Breast epithelium (tissue), 4 donors: ENCODE measurements around the gene HCFC1. TPM values are rescaled to one million over a fixed set of nuclear protein-coding genes. Genes with fewer than 3 reads are reported as not detected.

Source experiments
- DNase-seq, 2 donors: peaks; one replicate each; pipeline ENCODE4 v3.0.0-alpha.2; 2019; ENCODE audit warnings: low spot score in 2 of 2
- H3K27ac ChIP-seq, 2 donors: fragments of 200-600 bp; sonication (generic) in 1 of 2; one replicate each; pipeline ENCODE4 v1.5.1; 2016 to 2019; ENCODE audit warnings: mild to moderate bottlenecking in 1 of 2
- H3K27me3 ChIP-seq, 2 donors: fragments of 200-600 bp; sonication (generic) in 1 of 2; one replicate each; pipeline versions ENCODE4 v1.5.1 to v1.6.0; 2017 to 2019; ENCODE audit warnings: control low read depth in 1 of 2, mild to moderate bottlenecking in 1 of 2
- H3K36me3 ChIP-seq: fragments of 200-600 bp; one replicate; pipeline ENCODE4 v1.5.1; 2019
- H3K4me1 ChIP-seq, 2 donors: fragments of 200-600 bp; sonication (generic); one replicate each; pipeline ENCODE4 v1.5.1; 2016 to 2019; ENCODE audit warnings: control low read depth in 1 of 2
- H3K4me3 ChIP-seq, 3 donors: fragments of 200-600 bp; sonication (generic); 1 replicate in 2 of 3; 2 replicates in 1 of 3; pipeline ENCODE4 v1.5.1; 2016 to 2019; ENCODE audit warnings: mild to moderate bottlenecking in 3 of 3, moderate library complexity in 2 of 3
- H3K9me3 ChIP-seq, 2 donors: fragments of 200-600 bp; sonication (generic) in 1 of 2; one replicate each; pipeline ENCODE4 v1.5.1; 2016 to 2019; ENCODE audit warnings: control low read depth in 1 of 2
- POLR2A ChIP-seq: fragments of 450-650 bp; IDR thresholded peaks from one replicate; pipeline ENCODE4 v1.6.1; 2016; ENCODE audit warnings: antibody characterized with exemption, mild to moderate bottlenecking, moderate library complexity
- POLR2AphosphoS5 ChIP-seq, 3 donors: sonication (generic); formaldehyde crosslinking; IDR thresholded peaks; one replicate each; pipeline ENCODE4 v1.6.1; 2017; ENCODE audit warnings: antibody characterized with exemption in 3 of 3
- intact Hi-C: fragments of 100-400 bp; cut with DNase I; formaldehyde crosslinking; loops from one replicate; pipeline ENCODE4 v1.15.1; 2023; ENCODE audit warnings: low total_unique reads
- total RNA-seq, 3 donors: library from RNA; depleted of rRNA; stranded (reverse); fragments of >200 nt; gene quantifications; one replicate each; pipeline ENCODE4 v1.1.0, GENCODE V29; 2016
- TF ChIP-seq, protein P1 (sequence below), 3 donors: fragments of 450-650 bp; IDR thresholded peaks; one replicate each; pipeline ENCODE4 v1.5.1; 2016 to 2017; ENCODE audit warnings: antibody characterized with exemption in 3 of 3, mild to moderate bottlenecking in 3 of 3, moderate library complexity in 3 of 3

The HCFC1 gene
- total RNA-seq, 3 donors from 2014 or later, result 20.2 to 23.0 (median 22.6) TPM

- no peak for DNase-seq
- no peaks in the 10 kb centered on the region for H3K9me3 ChIP-seq
- no peak for TF ChIP-seq POLR2AphosphoS5 (IDR thresholded peaks at IDR 0.05)
- TF ChIP-seq, protein P1, sequence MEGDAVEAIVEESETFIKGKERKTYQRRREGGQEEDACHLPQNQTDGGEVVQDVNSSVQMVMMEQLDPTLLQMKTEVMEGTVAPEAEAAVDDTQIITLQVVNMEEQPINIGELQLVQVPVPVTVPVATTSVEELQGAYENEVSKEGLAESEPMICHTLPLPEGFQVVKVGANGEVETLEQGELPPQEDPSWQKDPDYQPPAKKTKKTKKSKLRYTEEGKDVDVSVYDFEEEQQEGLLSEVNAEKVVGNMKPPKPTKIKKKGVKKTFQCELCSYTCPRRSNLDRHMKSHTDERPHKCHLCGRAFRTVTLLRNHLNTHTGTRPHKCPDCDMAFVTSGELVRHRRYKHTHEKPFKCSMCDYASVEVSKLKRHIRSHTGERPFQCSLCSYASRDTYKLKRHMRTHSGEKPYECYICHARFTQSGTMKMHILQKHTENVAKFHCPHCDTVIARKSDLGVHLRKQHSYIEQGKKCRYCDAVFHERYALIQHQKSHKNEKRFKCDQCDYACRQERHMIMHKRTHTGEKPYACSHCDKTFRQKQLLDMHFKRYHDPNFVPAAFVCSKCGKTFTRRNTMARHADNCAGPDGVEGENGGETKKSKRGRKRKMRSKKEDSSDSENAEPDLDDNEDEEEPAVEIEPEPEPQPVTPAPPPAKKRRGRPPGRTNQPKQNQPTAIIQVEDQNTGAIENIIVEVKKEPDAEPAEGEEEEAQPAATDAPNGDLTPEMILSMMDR (IDR thresholded peaks at IDR 0.05), result no peak
- no peak for TF ChIP-seq POLR2A
- no peak overlapping the region for H3K27ac ChIP-seq
- no peaks in the 10 kb centered on the region for H3K4me1 ChIP-seq
- intact Hi-C loops, result no loop called here
- no peaks in the 10 kb centered on the region for H3K36me3 ChIP-seq
- peaks cover 4 to 59% of the 10 kb centered on the region in 2 donors for H3K27me3 ChIP-seq
- no peak overlapping the region for H3K4me3 ChIP-seq
Observed at GRCh38 chrX:154015581-154016264, 44.1 kb upstream of the HCFC1 start.

DNA sequence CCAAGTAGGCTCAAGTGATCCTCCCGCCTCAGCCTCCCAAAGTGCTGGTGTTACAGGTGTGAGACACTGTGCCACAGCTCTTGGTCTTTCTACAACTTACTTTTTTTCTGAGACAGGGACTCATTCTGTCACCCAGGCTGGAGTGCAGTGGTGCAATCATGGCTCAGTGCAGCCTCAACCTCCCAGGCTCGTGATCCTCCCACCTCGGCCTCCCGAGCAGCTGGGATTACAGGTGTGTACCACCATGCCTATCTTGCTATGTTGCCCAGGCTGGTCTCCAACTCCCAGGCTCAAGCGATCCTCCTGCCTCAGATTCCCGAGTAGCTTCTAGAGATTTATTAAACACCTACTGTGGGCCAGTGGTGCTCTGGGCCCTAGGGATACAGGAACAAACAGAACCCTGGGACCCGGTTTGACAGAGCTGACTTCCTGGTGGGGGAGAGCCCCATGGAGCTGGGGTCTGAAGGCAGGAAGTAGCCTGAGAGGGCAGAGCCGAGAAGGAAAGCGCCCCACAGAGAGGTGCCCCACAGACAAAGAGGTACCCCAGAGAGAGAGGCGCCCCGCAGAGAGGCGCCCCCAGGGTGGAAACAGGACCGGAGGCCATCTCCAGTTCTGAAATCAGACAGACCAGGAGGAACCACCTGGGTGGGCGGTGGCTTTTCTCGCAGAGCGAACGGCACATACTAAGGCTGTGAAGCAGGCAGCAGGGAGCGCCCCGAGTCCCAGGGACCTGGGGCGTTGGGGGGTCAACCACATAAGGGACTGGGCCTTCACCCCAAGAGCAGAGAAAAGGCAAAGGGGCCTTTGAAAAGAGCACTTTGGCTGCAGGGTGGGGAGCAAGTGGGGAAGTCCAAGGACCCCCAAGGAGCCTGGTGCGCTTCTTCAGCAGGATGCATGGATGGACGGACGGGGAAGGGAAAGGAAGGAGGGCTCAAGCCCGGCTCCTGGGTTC, 43.1 kb upstream of the HCFC1 start:
- no peak for DNase-seq
- Histone ChIP-seq H3K4me1 (no peaks in the 10 kb centered on the region), H3K4me3 (no peak overlapping the region), H3K27me3 (peaks cover 4 to 59% of the 10 kb centered on the region in 2 donors), H3K27ac (no peak overlapping the region), H3K9me3 (no peaks in the 10 kb centered on the region), H3K36me3 (no peaks in the 10 kb centered on the region)
- intact Hi-C loops, result no loop called here
- TF ChIP-seq, protein P1 (IDR thresholded peaks at IDR 0.05), result no peak
- TF ChIP-seq POLR2A (no peak), POLR2AphosphoS5 (IDR thresholded peaks at IDR 0.05) (no peak)

- intact Hi-C loops, result no loop called here
- DNase-seq, result no peak
- peak overlapping the region; percentile 62 to 74 for H3K27ac ChIP-seq
- peaks cover 4 to 59% of the 10 kb centered on the region in 2 donors for H3K27me3 ChIP-seq
- no peaks in the 10 kb centered on the region for H3K36me3 ChIP-seq
- no peaks in the 10 kb centered on the region for H3K4me1 ChIP-seq
- H3K9me3 ChIP-seq, result no peaks in the 10 kb centered on the region
- TF ChIP-seq POLR2AphosphoS5 (IDR thresholded peaks at IDR 0.05), result no peak
- TF ChIP-seq, protein P1 (IDR thresholded peaks at IDR 0.05), result peak; percentile 64 to 87 (median 79)
- H3K4me3 ChIP-seq, result no peak overlapping the region
Observed at GRCh38 chrX:154013614-154014360, 42.2 kb upstream of the HCFC1 start.

DNA sequence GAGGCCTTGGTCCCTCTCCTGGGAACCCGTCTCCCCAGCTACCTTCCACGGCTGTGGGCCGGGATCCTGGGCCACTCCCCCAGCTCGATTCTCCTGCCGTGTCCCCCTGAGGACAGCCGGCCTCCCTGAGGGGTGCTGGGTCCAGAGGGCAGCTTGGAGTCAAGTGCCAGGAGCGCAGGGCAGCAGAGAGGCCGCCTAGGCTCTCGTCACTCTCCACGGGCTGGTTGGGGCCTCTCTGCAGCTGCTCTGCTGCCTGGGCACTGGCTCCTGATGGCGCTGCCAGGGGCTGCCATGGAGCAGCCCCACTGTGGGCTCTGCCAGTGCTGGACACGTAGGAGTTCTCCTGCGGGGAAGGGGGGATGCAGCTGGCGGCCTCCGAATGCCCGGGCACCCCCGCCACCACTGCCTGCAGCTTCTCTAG, 41.4 kb upstream of the HCFC1 start:
- Histone ChIP-seq H3K4me3 (no peak overlapping the region), H3K27ac (peak overlapping the region; percentile 62 to 74), H3K27me3 (peaks cover 4 to 59% of the 10 kb centered on the region in 2 donors), H3K4me1 (no peaks in the 10 kb centered on the region), H3K36me3 (no peaks in the 10 kb centered on the region), H3K9me3 (no peaks in the 10 kb centered on the region)
- intact Hi-C loops, result no loop called here
- TF ChIP-seq, protein P1 (IDR thresholded peaks at IDR 0.05), result no peak
- TF ChIP-seq POLR2AphosphoS5 (IDR thresholded peaks at IDR 0.05), result no peak
- no peak for TF ChIP-seq POLR2A
- DNase-seq, result no peak
